Adrenal gland (tissue), 5 donors: ENCODE measurements around the gene CABP4.

Experiments used
- CTCF ChIP-seq, 6 experiments: fragments of 450-650 bp in 4 of 6; fragments of 200-600 bp in 2 of 6; sonication (generic) in 1 of 6; IDR thresholded peaks; 1 replicate in 5 of 6; 2 replicates in 1 of 6; pipeline versions ENCODE4 v1.5.1 to v1.8.0; 2016 to 2021; ENCODE audit warnings: antibody characterized with exemption in 6 of 6, mild to moderate bottlenecking in 2 of 6, moderate library complexity in 1 of 6
- POLR2A ChIP-seq, 2 donors: fragments of 450-650 bp; IDR thresholded peaks; one replicate each; pipeline ENCODE4 v1.6.1; 2017; ENCODE audit warnings: antibody characterized with exemption in 2 of 2, mild to moderate bottlenecking in 2 of 2, moderate library complexity in 1 of 2
- donor health status: DM: no; HTN: no; CAD: no.

- TF ChIP-seq CTCF (IDR thresholded peaks at IDR 0.05) (no peak), POLR2A (IDR thresholded peaks at IDR 0.05) (no peak)
These were observed 35.5 kb downstream of the CABP4 start for GRCh38 chr11:67490727-67491065.
